Endometrium (tissue), 2 donors: ENCODE measurements around the gene ADGRL2.
A peak's percentile ranks its signal among the peaks of the same experiment; 100 is the strongest.

Source experiments
- FAIRE-seq: peaks from 2 replicates; lab custom pipeline; 2012; peaks lifted over from hg19 to GRCh38; lab: Jason Lieb, UNC
- donor health status: control.
- donor health status: control.

ADGRL2 gene

DNA sequence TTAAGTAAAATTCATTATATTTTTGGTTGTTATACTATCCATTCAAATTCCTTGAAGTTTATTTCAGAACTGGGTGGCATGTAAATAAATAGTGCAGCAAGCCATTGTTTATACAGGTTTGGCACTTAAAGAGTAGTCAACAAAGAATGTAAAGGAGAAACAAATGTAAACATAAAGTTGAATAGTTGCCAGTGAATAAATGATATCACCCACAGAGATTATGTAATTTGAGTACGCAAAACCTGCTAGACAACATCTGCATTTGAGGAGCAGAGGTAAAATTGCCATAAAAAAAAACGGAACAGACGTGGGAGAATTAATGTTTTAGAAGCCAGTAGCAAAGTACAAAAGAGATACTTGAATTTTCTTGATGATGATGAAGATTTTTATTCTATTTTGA lies 111.6 kb downstream of the ADGRL2 start:
- no peak for FAIRE-seq

DNA sequence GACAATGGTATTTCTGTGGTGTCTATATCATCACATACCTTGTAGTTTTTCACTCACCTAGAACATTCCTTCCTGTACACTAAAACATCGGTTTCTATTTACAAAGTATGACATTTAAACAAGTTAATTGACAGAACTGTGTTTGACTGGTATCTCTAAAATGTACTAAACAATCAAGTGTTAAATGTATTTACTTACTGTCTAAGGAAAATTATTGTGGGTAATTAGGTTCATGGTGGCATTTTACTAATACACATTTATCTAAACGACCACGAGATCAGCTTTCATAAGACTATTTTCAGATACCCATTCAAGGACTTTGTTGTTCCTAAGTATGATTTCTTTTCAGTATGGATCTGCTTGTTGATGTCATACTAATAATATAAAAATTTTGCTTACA lies 115.2 kb downstream of the ADGRL2 start:
- FAIRE-seq = no peak

DNA sequence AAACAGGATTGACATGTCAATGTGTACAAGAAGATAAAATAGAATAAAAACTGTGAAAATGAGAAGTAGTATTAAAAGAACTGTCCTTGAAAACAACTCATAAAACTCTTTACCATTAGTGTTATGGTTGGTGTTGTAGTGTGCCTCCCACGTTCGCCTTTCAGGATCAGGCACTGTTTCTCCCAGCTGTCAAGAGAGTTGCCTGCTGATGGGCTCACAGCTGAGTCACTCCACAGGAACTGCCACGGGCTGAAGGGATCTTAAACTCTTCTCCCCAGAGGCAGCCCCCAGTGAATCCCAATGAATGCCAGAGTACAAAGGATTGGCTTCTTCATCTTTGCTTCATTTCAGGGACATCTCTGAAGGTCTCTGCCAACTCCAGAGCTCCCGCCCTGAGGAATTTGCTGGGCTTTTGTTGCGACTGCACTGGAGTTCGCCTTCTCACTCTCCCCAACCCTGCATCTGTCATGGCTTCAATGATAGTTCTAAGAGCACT lies 119.6 kb downstream of the ADGRL2 start:
- no peak for FAIRE-seq

DNA sequence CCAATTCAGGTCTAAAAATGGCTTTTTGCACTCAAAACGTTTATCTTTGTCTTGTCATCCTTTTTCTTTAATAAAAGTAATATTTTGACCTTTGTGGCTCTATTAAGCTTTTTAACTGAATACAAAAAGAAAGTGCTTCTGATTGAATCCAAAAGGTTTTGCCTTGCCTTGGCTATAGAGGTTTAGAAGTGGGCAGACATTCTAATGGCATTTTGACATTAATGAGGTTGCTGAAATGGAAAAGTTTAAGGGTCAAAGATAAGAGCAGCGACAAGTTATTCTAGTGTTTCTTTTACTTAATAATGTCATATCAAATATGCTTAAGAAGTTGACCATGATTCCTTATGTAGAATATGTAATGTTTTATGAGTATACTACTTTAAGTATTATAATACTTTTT lies 120.2 kb downstream of the ADGRL2 start:
- FAIRE-seq = no peak

DNA sequence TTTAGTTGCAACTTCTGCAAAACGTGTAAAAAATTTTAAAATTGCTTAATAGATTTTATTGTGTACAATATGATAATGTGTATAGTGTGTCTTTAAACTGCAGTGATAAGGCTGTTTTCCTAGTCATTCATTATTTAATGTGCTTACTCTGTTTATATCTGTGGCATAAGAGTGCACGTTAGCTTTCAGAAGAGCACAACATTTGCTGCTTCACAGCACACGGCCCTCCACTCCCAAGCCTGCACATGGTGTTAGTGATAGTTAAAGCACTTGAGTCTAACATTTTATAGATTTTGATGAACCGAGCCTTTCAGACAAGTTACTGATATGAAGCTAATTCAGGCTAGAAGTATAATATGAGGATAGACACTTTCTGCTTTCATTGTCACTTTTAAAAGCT lies 120.6 kb downstream of the ADGRL2 start:
- FAIRE-seq = no peak

GRCh38 chr1:81921851-81922462 lies 121.2 kb downstream of the ADGRL2 start:
- no peak for FAIRE-seq

GRCh38 chr1:81922955-81923354 lies 122.2 kb downstream of the ADGRL2 start:
- no peak for FAIRE-seq

- FAIRE-seq = no peak
Measured at GRCh38 chr1:81929106-81929505, 128.4 kb downstream of the ADGRL2 start.

GRCh38 chr1:81936853-81937252 lies 136.1 kb downstream of the ADGRL2 start:
- FAIRE-seq = no peak

DNA sequence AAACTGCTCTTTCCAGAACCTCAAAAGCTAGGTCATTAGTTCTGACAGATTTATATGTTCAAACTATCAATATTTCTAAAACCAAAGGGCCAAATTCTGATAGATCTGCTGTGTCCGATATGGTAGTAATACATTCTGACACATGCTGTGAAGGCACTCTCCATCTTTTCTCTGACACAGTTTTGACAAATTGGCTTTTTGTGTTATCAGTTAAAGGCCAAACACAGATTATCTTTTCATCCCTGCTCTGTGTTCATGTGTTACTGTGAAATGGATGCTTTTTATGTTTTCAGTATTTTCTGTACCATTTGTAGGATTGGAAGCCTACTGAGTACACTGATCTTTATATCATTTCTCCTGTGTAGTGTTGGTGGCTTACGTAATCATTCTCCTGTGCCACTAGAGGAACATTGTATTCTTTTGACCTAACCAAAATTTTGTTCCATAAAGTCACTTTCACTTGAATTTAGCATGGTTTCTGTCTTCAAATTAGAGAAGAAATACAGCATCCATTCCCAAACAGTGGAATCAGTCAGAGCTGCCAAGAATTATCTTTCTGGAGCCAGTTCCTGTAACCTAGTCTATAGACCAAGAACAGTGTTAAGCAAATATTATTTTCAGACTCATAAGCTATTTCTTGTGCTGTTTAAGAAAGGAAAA lies 137.2 kb downstream of the ADGRL2 start:
- FAIRE-seq = no peak

GRCh38 chr1:81948495-81948894 lies 147.8 kb downstream of the ADGRL2 start:
- no peak for FAIRE-seq

DNA sequence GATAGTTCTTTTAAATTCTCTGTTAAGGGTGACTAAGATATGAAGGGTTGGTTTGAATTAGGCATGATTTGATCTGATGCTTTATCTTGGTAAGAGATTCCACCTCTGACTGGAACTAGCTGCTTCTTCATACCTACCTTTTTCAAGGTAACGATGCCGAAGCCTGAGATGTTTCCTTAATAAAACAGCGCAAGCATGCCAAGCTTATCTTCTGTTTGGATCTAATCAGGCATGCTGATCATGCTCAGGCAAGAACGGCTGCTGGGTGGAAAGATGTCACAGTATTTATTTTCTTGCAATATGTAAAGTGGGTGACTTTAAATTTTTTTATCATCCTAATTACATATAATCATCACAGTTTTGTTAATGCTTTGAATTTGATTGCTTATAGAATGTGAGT lies 148.7 kb downstream of the ADGRL2 start:
- FAIRE-seq = no peak

DNA sequence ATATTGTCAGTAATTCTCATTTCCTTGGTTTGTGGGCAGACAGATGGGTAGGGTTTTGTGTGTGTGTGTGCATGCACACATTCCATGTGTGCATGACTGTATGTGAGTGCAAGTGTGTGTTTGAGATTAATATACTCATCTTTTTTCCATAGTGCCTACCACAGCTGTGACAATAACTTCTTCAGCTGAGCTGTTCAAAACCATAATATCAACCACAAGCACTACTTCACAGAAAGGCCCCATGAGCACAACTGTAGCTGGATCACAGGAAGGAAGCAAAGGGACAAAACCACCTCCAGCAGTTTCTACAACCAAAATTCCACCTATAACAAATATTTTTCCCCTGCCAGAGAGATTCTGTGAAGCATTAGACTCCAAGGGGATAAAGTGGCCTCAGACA lies 149.3 kb downstream of the ADGRL2 start:
- FAIRE-seq = no peak

DNA sequence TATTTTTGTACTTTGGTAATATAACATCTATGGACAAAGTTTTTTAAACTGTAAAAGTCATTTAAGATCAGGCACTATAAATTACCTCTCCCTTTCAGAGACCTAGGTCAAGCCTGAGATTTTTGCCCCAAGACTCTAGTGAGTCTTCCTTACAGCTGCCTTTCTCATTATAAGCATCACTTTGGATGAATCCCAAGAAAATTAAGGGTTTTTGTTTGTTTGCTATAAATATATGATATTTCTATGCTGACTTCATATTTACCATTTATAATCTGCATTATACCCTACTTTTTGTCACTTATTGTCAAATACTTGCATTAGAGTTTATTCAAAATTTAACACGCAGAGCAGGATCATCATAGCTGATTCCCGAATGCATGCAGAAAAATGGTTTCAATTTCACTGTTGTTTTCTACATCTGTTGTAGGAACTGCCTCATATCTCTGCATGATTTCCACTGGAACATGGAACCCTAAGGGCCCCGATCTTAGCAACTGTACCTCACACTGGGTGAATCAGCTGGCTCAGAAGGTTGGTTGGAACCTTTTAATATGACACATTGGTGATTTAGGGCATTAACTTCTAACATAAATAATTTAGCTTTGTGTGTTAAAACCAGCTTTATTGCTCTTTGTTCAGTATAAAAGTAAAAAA lies 150.0 kb downstream of the ADGRL2 start:
- no peak for FAIRE-seq

DNA sequence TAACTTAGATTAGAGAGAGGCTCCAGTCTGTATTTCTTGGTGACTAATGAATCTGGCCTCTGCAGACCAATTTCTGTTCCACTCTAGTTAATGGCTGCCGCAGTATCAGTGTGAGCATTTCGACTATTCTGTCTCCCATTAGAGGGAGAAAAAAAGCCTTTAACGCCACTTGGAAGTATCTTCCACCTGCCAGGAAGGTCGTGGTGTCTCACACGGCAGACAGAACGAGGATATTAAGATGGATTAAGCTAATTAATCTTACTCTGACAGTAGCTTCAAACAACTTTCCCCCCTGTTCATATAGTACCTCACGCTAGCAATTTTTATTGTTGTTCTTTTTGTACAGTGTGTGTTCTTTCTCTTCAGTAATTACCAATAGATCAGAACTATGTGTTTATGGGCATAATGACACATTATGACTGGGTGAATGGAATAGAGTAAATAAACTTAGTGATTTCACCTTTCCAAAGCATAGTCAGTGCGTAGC lies 153.8 kb downstream of the ADGRL2 start:
- no peak for FAIRE-seq

GRCh38 chr1:81967951-81968350 lies 167.2 kb downstream of the ADGRL2 start:
- peak; percentile 57 for FAIRE-seq

DNA sequence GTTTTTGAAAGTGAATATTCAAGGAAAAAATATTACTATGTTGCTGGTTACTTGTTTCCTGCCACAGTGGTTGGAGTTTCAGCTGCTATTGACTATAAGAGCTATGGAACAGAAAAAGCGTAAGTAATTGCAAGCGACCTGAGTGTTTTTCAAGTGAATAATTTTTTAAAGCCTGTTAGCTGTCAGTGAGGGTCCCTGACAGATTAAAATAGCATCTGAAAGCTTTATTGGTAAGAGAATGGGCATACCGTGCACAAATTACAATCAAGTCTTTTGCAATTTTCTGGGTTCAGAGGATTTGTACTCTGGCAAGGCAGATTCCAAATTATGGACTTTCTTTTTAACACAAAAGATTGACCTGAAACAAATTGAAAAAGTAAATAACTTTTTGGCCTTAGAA lies 169.7 kb downstream of the ADGRL2 start:
- FAIRE-seq = no peak

GRCh38 chr1:81974222-81974841 lies 173.6 kb downstream of the ADGRL2 start:
- FAIRE-seq = no peak

DNA sequence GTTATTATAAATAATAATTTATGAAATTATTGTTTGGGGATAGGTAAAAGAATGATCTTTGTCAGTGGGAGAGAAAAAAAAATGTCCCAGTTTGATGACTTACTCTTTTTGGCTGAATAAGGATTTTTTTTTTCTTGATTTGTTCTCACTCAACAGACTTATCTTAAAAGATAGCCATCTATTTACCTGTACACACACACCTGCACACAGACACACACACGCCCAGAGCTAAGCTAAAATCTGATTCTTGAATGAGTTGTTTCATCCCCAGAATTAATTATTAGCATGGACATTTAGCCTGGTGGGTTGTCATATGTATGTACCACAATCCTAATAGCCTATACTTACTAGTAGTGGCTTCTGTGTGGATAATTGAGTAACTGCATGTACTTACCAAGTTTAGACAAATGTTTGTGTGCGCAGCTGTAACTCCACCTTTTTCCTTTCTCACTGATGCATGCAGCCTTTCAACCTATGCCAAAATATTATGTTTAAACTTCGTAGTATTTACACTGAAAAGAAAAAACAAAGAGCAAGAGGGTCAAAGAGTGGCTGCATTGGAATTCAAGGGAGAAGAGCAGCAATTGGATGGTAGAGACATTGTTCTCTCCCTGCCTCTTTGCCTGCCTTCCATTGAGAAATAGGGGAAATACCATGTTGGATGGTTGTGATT lies 174.3 kb downstream of the ADGRL2 start:
- FAIRE-seq = no peak

DNA sequence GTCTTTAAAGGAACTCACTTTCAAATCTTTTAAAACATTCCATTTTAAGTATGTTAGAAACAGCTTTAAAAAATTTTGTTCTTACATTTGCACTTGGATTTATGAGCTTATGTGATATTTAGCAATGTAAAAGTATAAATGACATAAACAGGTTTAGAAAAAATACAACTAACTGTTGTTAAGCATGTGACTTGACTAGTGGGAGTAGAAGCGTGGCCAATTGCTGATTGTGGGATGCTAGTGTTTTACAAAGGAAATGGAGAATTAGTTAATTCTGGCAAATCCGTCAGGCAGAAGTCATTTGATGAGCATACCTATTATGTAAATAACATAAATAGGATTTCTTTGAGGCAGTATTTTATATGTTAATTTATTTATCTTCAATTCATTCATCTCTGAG lies 175.8 kb downstream of the ADGRL2 start:
- FAIRE-seq = peak; percentile 58

GRCh38 chr1:81978945-81979344 lies 178.2 kb downstream of the ADGRL2 start:
- no peak for FAIRE-seq

- FAIRE-seq = no peak
Measured at GRCh38 chr1:81982523-81982922, 181.8 kb downstream of the ADGRL2 start.
